COLO668 (cell line): ENCODE measurements around the gene CHN1.

ENCODE experiments used
- DNase-seq: peaks from one replicate; lab custom pipeline; 2025; ENCODE audit not compliant: unreplicated experiment; lab: John Stamatoyannopoulos, UW

CHN1 gene, protein sequence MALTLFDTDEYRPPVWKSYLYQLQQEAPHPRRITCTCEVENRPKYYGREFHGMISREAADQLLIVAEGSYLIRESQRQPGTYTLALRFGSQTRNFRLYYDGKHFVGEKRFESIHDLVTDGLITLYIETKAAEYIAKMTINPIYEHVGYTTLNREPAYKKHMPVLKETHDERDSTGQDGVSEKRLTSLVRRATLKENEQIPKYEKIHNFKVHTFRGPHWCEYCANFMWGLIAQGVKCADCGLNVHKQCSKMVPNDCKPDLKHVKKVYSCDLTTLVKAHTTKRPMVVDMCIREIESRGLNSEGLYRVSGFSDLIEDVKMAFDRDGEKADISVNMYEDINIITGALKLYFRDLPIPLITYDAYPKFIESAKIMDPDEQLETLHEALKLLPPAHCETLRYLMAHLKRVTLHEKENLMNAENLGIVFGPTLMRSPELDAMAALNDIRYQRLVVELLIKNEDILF

GRCh38 chr2:175004980-175005732, at the start of gene CHN1:
Gene CHN1 (minus strand): TSS chr2:175005381. CDS start chr2:175004912, 469 bp downstream.
- peak; percentile 92 for DNase-seq

GRCh38 chr2:175054340-175054739, 49.2 kb upstream of the CHN1 start:
- DNase-seq = no peak

DNA sequence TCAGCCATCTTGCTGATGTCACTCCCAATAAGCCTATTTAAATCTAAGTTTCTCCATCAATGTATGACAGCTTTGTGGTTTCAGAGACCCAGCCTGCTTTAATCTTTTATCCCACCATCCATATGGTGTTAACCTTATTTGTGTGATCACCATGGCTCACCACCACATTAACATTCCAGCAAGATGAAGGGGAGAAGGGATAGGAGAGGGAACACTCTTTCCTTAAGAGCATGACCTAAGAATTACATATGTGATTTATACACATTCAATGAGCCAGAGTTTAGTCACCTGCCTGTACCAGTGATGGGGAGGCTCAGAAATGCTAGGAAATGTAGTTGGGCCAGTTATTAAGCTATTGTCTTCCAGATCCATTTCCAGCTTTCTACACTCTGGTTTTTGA, 44.5 kb upstream of the CHN1 start:
- DNase-seq = no peak

DNA sequence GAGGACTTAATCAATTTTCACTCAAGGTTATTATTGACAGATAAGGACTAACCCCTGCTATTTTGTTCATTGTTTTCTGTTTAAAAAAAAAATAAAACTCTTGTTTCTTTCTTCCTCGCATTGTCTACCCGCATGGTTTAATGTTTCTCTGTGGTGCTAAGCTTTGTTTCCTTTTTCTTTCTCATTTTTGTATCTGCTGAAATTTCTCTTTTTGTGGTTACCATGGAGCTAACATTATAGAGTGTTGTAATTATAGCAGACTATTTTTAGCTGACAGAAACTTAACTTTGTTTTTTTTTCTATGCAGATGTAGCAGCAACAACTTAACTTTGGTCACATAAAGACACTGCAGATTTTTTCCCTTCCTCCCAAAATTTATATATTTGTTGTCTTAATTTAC, 43.1 kb upstream of the CHN1 start:
- DNase-seq = no peak

- no peak for DNase-seq
These were observed 34.3 kb upstream of the CHN1 start for GRCh38 chr2:175039490-175039889.

GRCh38 chr2:175039031-175039430, 33.9 kb upstream of the CHN1 start:
- DNase-seq = no peak

DNA sequence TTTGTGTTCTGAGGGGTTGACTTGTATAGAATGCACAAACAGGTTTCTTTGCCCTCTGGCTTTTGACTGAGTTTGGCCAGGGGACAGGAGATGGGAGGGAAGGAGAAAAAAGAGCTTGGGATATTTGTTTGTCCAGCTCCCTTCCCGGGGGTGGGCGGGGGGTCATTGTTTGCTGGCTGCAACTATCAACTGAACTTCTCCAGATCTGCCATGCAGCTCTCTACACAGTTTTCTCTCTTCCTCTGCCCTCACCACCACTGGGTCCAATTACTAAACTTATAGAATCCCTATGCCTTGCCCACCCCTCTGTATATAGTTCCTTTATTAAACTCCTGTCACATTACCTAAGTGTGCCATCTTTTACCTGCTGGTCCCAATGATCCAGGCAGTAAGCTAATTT, 32.8 kb upstream of the CHN1 start:
- no peak for DNase-seq

DNA sequence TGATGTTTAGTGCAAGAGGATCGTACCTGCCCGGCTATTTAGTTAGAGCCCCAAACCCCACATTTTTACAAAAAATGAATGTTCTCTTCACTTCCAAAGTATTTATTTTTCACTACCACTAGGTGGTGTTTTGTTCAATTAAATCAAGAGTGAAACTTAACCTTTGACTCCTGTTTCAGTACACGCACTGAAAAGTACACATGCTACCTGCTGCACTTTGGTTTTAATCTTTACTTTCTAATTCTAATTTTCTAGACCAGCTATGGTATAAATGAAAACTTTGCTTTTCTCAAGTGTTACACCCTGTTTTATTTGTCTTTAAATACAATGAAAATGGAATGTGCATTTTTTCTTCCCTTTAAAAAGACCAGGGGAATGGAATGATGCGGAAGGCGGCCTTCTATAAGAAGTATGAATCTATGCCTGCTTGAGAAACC, 31.4 kb upstream of the CHN1 start:
- DNase-seq = no peak

DNA sequence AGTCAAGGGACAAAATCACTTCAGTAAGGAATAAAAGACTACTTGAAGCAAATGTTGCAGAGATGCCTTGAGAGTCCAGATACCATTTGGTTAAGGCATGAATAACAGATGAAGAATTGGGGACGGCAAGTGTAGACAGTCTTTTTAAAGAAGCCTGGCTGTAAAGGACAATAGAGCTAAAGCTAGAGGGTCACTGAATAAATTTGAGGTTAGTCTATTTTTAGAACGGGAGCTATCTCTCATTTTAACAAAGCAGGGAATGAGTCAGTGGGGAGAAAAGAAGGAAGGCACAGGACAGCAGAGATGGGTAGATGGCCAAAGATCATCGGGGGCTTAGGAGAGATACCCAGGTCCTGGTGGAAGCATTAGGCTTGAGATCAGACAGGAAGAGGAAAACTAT, 30.6 kb upstream of the CHN1 start:
- no peak for DNase-seq

DNA sequence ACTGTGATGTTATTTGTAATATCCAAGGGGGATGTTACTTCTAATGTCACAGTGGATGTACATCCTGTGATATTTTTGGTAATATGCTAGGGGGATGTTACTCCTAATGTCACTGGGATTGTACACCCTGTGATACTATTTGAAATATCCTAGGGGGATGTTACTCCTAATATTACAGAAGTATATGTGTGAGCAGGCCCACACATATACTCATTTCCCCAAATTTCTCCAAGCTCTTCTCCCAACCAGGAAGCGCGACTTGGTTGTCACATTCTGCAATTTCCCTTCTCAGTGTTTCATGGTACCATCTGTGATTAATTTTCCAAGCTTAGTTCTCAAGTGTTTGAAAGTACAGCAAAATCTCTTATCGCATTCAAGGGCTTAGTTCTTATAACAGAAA, 29.5 kb upstream of the CHN1 start:
- DNase-seq = no peak

GRCh38 chr2:175030380-175031271, 25.4 kb upstream of the CHN1 start:
- peak; percentile 58 for DNase-seq

DNA sequence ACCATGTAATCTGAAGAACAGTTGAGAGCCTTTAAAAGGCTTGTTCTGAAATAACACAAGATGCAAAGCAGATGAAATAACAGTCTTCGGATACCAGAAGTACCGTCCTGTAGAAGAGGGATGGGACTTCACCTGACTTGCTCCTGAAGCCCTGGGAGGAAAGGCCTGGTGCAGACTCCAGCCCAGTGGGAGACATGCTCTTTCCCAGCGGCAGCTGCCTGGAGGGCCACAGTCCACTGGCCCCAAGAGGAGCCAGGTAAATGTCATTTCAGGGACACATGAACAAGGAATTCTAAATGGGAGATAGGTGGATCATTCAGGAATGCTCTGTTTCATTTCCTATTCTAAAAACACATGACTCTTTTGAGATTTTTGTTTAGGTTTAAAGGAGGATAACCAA, 22.6 kb upstream of the CHN1 start:
- no peak for DNase-seq

DNA sequence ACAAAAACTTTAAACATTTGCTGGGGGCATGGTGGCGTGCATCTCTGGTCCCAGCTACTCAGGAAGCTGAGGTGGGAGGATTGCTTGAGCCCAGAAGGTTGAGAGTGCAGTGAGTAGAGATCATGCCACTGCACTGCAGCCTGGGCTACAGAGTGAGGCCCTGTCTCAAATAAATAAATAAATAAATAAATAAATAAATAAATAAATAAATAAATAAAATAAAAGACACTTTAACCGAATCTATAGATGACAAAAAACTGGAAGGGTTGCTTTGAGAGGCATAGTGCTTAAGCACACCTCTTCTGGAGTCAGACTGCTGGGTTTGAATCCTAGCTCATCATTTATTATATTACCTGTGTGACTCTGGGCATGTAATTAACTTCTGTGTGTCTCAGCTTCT, 21.2 kb upstream of the CHN1 start:
- DNase-seq = no peak

DNA sequence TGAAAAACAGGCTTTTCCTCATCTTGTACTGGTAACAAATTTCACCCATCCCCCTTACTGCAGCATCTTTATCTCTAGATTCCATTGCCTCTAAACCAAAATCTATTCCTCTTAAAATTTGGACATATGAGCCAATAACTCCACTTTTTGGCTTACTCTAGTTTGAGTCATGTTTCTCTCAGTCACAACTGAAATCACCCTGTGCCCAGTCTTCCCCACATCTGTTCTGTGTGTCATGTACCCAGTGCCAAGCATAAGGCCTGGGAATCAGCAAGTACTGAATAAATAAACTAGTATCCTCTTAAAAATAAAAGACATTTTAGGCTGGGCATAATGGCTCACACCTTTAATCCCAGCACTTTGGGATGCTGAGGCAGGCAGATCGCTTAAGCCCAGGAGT, 20.8 kb upstream of the CHN1 start:
- DNase-seq = no peak

DNA sequence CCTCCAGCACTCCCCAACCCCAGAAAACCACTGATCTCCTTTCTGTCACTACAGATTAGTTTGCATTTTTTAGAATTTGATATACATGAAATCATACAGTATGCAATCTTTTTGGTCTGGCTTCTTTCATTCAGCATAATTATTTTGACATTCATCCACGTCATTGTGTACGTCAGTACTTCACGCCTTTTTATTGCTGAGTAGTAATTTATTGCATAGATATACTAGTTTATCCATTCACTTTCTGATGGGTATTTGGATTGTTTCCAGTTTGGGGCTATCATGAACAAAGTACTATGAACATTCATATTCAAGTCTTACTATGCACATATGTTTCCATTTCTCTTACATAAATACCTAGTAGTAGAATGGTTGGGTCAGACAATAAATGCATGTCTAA, 20.1 kb upstream of the CHN1 start:
- DNase-seq = no peak

GRCh38 chr2:175022923-175023322, 17.7 kb upstream of the CHN1 start:
- DNase-seq = no peak

DNA sequence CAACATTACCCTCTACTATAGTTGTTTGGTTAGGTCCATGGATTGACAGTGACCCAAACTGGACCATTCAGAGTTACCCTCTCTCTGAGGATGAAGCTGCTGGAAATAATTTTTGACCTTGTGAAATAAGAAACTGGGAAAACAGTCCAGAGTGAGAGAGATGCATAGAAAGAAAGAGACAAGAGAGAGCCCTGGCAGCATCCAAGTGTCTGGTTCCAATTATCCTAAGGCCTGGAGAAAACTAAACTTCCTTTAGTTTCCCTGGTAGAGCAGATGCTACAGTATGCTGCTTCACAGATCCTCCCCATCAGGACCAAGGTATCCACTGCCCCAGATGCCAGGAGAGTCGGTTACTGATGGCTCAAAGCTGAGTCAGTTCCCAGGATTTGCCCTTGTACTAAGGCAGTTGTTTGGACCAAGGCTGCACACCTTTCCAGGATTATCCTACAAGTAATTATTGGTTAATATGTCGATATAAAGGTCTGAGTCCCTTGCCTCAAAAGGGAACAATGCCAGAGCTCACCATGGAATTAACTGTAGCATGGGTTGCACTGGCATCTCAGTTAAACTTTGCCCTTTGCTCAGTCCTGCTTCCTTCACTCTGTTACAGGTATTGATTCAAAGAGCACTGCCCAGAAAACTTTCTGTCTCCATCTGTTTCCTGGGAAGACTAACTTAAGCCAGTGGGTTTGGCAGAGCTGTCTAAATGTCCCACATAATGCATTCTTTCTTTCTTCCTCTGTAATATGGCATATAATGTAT, 14.6 kb upstream of the CHN1 start:
- DNase-seq = no peak

GRCh38 chr2:175017618-175018414, 12.6 kb upstream of the CHN1 start:
- DNase-seq = no peak

- DNase-seq = no peak
These were observed 10.2 kb upstream of the CHN1 start for GRCh38 chr2:175015340-175015739.

DNA sequence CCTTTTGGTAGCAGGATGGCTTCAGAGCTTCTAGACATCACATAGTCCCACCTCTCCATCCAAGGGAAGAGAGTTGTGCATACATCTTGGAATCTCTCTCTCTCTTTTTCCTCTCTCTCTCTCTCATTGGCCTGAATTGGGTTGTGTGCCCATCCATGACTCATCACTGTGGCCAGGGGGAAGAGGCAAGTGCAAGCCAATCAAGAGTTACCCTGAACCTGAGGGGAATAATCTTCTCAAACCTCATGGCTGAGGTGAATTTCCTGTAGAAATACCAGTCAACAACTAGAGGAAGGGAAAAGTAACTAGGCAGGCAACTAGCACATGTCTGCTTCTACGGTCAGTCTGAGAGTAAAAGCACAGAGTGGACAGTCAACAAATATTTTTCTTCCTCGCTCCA, 7.3 kb upstream of the CHN1 start:
- no peak for DNase-seq
